ENCODE measurements around the gene MBLAC1.

DNA sequence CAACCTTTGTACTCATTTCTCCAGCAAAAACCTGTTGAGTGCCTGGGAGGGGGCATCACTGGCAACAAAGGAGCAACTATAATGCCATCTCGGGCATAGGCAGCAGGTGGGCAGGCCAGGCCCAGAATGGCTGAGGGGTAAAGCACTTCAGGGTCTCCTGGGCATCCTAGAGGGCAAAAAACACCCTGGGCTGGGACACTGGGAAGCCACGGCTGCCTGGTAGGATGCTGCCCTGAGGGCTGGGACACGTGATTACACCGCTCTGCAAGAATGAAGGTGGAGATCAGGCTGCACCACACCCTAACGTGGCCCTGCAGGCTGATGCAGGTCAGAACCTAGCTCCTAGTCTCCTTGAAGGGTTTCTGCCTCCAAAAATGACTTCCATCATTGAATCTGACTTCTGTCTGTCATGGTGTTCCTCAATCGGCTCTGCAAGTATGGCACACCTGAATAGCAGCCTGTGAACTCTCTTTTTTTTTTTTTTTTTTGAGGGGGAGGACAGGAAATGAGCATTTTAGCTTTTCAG is 36.3 kb downstream of the MBLAC1 start:
- no peak for TF ChIP-seq EP300 (conservative IDR thresholded peaks at IDR 0.05; ENCODE audit: poor library complexity, severe bottlenecking)
- TF ChIP-seq, protein P1, sequence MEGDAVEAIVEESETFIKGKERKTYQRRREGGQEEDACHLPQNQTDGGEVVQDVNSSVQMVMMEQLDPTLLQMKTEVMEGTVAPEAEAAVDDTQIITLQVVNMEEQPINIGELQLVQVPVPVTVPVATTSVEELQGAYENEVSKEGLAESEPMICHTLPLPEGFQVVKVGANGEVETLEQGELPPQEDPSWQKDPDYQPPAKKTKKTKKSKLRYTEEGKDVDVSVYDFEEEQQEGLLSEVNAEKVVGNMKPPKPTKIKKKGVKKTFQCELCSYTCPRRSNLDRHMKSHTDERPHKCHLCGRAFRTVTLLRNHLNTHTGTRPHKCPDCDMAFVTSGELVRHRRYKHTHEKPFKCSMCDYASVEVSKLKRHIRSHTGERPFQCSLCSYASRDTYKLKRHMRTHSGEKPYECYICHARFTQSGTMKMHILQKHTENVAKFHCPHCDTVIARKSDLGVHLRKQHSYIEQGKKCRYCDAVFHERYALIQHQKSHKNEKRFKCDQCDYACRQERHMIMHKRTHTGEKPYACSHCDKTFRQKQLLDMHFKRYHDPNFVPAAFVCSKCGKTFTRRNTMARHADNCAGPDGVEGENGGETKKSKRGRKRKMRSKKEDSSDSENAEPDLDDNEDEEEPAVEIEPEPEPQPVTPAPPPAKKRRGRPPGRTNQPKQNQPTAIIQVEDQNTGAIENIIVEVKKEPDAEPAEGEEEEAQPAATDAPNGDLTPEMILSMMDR (IDR thresholded peaks at IDR 0.05; ENCODE audit: poor library complexity, severe bottlenecking) = no peak
- no peak for TF ChIP-seq POLR2AphosphoS5 (IDR thresholded peaks at IDR 0.05)

All from neural cell (in vitro differentiated cells).